ENCODE data around the gene SLC18A3.
A peak's percentile ranks its signal among the peaks of the same experiment; 100 is the strongest.

Gene SLC18A3

GRCh38 chr10:49597426-49598163, 12.5 kb upstream of the SLC18A3 start:
- H3K4me3 ChIP-seq (ENCODE audit: low read depth, low read length) = no peak overlapping the region
- no peak overlapping the region for H3K9ac ChIP-seq (ENCODE audit: low read depth, low read length)
- no peaks in the 10 kb centered on the region for H3K9me3 ChIP-seq (ENCODE audit: control insufficient read depth, insufficient read depth, low read length)
- H3K36me3 ChIP-seq (ENCODE audit: control insufficient read depth, insufficient read depth, low read length) = no peaks in the 10 kb centered on the region
- no peaks in the 10 kb centered on the region for H3K4me1 ChIP-seq (ENCODE audit: control insufficient read depth, insufficient read depth, low read length)
- peaks cover 20% of the 10 kb centered on the region for H3K27me3 ChIP-seq (ENCODE audit: control insufficient read depth, insufficient read depth, low read length)

- Histone ChIP-seq H3K9me3 (ENCODE audit: control insufficient read depth, insufficient read depth, low read length) (no peaks in the 10 kb centered on the region), H3K27me3 (ENCODE audit: control insufficient read depth, insufficient read depth, low read length) (peaks cover 27% of the 10 kb centered on the region), H3K4me1 (ENCODE audit: control insufficient read depth, insufficient read depth, low read length) (no peaks in the 10 kb centered on the region), H3K36me3 (ENCODE audit: control insufficient read depth, insufficient read depth, low read length) (no peaks in the 10 kb centered on the region), H3K9ac (ENCODE audit: low read depth, low read length) (no peak overlapping the region), H3K4me3 (ENCODE audit: low read depth, low read length) (no peak overlapping the region)
Observed at GRCh38 chr10:49598164-49598856, 11.8 kb upstream of the SLC18A3 start.

DNA sequence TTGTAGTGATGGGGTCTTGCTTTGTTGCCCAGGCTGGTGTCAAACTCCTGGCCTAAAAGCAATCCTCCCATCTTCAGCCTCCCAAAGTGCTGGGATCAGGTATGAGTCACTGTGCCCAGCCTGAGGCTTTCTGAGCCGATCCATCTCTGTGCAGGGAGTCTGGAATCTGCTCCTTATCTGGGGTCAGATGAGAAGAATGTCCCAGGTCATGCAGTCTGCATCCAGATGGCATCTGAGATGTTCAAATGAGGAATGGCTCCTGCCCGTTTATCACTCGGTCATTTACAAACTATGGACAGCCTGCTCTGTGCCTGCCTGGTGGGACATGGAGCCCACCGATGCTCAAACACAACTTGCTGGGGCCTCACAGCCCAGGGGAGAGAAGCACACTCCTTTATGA, 11.1 kb upstream of the SLC18A3 start:
- H3K4me3 ChIP-seq (ENCODE audit: low read depth, low read length) = no peak overlapping the region
- no peaks in the 10 kb centered on the region for H3K36me3 ChIP-seq (ENCODE audit: control insufficient read depth, insufficient read depth, low read length)
- peaks cover 34% of the 10 kb centered on the region for H3K27me3 ChIP-seq (ENCODE audit: control insufficient read depth, insufficient read depth, low read length)
- H3K9ac ChIP-seq (ENCODE audit: low read depth, low read length) = no peak overlapping the region
- no peaks in the 10 kb centered on the region for H3K9me3 ChIP-seq (ENCODE audit: control insufficient read depth, insufficient read depth, low read length)
- H3K4me1 ChIP-seq (ENCODE audit: control insufficient read depth, insufficient read depth, low read length) = no peaks in the 10 kb centered on the region

- Histone ChIP-seq H3K4me1 (ENCODE audit: control insufficient read depth, insufficient read depth, low read length) (no peaks in the 10 kb centered on the region), H3K27me3 (ENCODE audit: control insufficient read depth, insufficient read depth, low read length) (peaks cover 39% of the 10 kb centered on the region), H3K9me3 (ENCODE audit: control insufficient read depth, insufficient read depth, low read length) (no peaks in the 10 kb centered on the region), H3K36me3 (ENCODE audit: control insufficient read depth, insufficient read depth, low read length) (no peaks in the 10 kb centered on the region), H3K9ac (ENCODE audit: low read depth, low read length) (no peak overlapping the region), H3K4me3 (ENCODE audit: low read depth, low read length) (no peak overlapping the region)
Observed at GRCh38 chr10:49599546-49599945, 10.6 kb upstream of the SLC18A3 start.

DNA sequence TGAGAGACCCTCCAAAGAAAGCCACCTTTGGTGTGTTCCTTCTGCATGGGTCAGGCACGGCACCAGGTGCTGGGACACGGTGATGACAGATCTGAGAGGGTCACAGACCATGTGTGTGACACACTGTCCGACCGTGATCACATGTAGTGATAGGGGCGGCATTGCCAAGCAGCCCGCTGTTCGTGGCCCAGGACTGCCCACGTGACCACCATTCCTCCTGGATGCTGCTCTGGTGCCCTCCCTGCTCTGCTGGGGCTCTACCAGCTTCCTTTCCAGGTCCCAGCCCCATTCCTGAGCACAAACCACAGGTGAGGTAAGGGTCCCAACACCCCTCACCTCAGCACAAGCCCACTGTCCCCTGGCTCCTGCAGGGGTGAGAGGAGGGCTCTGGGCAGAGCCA, 10.1 kb upstream of the SLC18A3 start:
- H3K4me3 ChIP-seq (ENCODE audit: low read depth, low read length) = no peak overlapping the region
- H3K36me3 ChIP-seq (ENCODE audit: control insufficient read depth, insufficient read depth, low read length) = no peaks in the 10 kb centered on the region
- no peaks in the 10 kb centered on the region for H3K4me1 ChIP-seq (ENCODE audit: control insufficient read depth, insufficient read depth, low read length)
- H3K9me3 ChIP-seq (ENCODE audit: control insufficient read depth, insufficient read depth, low read length) = no peaks in the 10 kb centered on the region
- H3K9ac ChIP-seq (ENCODE audit: low read depth, low read length) = no peak overlapping the region
- H3K27me3 ChIP-seq (ENCODE audit: control insufficient read depth, insufficient read depth, low read length) = peaks cover 40% of the 10 kb centered on the region

DNA sequence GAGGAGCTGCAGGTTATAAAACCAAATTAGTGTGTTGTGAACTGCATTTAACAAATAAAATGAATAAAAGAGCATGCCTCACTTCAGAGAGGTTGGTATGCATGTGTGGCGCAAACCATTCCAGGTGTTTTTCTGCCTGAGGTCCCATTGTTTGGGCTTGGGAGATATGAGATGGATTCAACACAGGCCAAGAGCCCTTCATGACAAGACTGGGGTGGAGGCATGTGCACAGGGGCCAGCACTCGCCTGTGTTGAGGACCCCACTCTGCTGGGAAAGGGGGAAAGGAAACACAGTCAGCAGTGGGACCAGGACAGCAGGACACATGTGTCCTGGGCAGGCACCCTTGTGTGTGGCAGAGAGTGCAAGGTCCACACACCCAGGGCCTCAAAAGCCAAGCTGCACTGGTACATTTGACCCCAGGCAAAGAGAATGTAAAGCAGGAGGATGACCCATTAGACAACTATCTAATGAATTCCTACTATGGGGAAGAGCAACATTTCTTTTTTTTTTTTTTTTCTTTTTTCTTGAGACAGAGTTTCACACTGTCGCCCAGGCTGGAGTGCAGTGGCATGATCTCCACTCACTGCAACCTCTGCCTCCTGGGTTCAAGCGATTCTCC, 9.2 kb upstream of the SLC18A3 start:
- no peaks in the 10 kb centered on the region for H3K36me3 ChIP-seq (ENCODE audit: control insufficient read depth, insufficient read depth, low read length)
- no peak overlapping the region for H3K9ac ChIP-seq (ENCODE audit: low read depth, low read length)
- H3K4me3 ChIP-seq (ENCODE audit: low read depth, low read length) = no peak overlapping the region
- H3K27me3 ChIP-seq (ENCODE audit: control insufficient read depth, insufficient read depth, low read length) = peaks cover 43% of the 10 kb centered on the region
- no peaks in the 10 kb centered on the region for H3K4me1 ChIP-seq (ENCODE audit: control insufficient read depth, insufficient read depth, low read length)
- H3K9me3 ChIP-seq (ENCODE audit: control insufficient read depth, insufficient read depth, low read length) = no peaks in the 10 kb centered on the region

DNA sequence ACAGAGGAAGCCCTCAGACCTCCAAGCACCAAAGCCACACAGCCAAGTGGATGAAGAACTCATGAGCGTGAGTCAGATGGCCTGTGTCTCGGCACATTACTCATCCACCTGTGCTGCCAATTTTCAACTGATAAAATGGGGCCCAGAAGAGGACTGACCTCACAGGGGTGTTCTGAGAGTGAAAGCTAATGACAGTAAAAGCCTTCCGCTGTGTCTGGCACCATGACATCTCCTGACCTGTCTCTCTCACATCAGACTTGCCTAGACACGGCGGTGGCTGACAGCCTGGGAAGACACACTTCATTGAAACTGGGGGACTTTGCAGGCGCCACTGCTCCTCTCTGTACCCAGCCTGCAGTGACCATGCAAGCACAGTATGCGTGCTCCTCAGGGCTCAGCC, 8.3 kb upstream of the SLC18A3 start:
- H3K9me3 ChIP-seq (ENCODE audit: control insufficient read depth, insufficient read depth, low read length) = no peaks in the 10 kb centered on the region
- H3K27me3 ChIP-seq (ENCODE audit: control insufficient read depth, insufficient read depth, low read length) = peaks cover 53% of the 10 kb centered on the region
- no peaks in the 10 kb centered on the region for H3K4me1 ChIP-seq (ENCODE audit: control insufficient read depth, insufficient read depth, low read length)
- H3K4me3 ChIP-seq (ENCODE audit: low read depth, low read length) = no peak overlapping the region
- H3K9ac ChIP-seq (ENCODE audit: low read depth, low read length) = no peak overlapping the region
- H3K36me3 ChIP-seq (ENCODE audit: control insufficient read depth, insufficient read depth, low read length) = no peaks in the 10 kb centered on the region

- H3K9me3 ChIP-seq (ENCODE audit: control insufficient read depth, insufficient read depth, low read length) = no peaks in the 10 kb centered on the region
- no peak overlapping the region for H3K9ac ChIP-seq (ENCODE audit: low read depth, low read length)
- no peak overlapping the region for H3K4me3 ChIP-seq (ENCODE audit: low read depth, low read length)
- H3K36me3 ChIP-seq (ENCODE audit: control insufficient read depth, insufficient read depth, low read length) = no peaks in the 10 kb centered on the region
- H3K27me3 ChIP-seq (ENCODE audit: control insufficient read depth, insufficient read depth, low read length) = peaks cover 59% of the 10 kb centered on the region
- H3K4me1 ChIP-seq (ENCODE audit: control insufficient read depth, insufficient read depth, low read length) = no peaks in the 10 kb centered on the region
Observed at GRCh38 chr10:49602380-49603023, 7.6 kb upstream of the SLC18A3 start.

GRCh38 chr10:49605216-49605938, 4.7 kb upstream of the SLC18A3 start:
- H3K4me3 ChIP-seq (ENCODE audit: low read depth, low read length) = no peak overlapping the region
- H3K27me3 ChIP-seq (ENCODE audit: control insufficient read depth, insufficient read depth, low read length) = peaks cover 79% of the 10 kb centered on the region
- no peaks in the 10 kb centered on the region for H3K9me3 ChIP-seq (ENCODE audit: control insufficient read depth, insufficient read depth, low read length)
- H3K4me1 ChIP-seq (ENCODE audit: control insufficient read depth, insufficient read depth, low read length) = no peaks in the 10 kb centered on the region
- no peaks in the 10 kb centered on the region for H3K36me3 ChIP-seq (ENCODE audit: control insufficient read depth, insufficient read depth, low read length)
- no peak overlapping the region for H3K9ac ChIP-seq (ENCODE audit: low read depth, low read length)

- Histone ChIP-seq H3K9ac (ENCODE audit: low read depth, low read length) (no peak overlapping the region), H3K4me1 (ENCODE audit: control insufficient read depth, insufficient read depth, low read length) (no peaks in the 10 kb centered on the region), H3K9me3 (ENCODE audit: control insufficient read depth, insufficient read depth, low read length) (no peaks in the 10 kb centered on the region), H3K4me3 (ENCODE audit: low read depth, low read length) (no peak overlapping the region), H3K27me3 (ENCODE audit: control insufficient read depth, insufficient read depth, low read length) (peaks cover 85% of the 10 kb centered on the region), H3K36me3 (ENCODE audit: control insufficient read depth, insufficient read depth, low read length) (no peaks in the 10 kb centered on the region)
Observed at GRCh38 chr10:49605939-49606509, 4.1 kb upstream of the SLC18A3 start.

GRCh38 chr10:49606981-49607535, 3.1 kb upstream of the SLC18A3 start:
- no peak overlapping the region for H3K9ac ChIP-seq (ENCODE audit: low read depth, low read length)
- H3K27me3 ChIP-seq (ENCODE audit: control insufficient read depth, insufficient read depth, low read length) = peaks cover 94% of the 10 kb centered on the region
- H3K9me3 ChIP-seq (ENCODE audit: control insufficient read depth, insufficient read depth, low read length) = no peaks in the 10 kb centered on the region
- peaks cover 2% of the 10 kb centered on the region for H3K4me1 ChIP-seq (ENCODE audit: control insufficient read depth, insufficient read depth, low read length)
- H3K36me3 ChIP-seq (ENCODE audit: control insufficient read depth, insufficient read depth, low read length) = no peaks in the 10 kb centered on the region
- H3K4me3 ChIP-seq (ENCODE audit: low read depth, low read length) = peak overlapping the region; percentile 18
